ENCODE results near the gene CDK16.
A peak's percentile ranks its signal among the peaks of the same experiment; 100 is the strongest.

The CDK16 gene

GRCh38 chrX:47278691-47279090 lies 60.2 kb downstream of the CDK16 start:
- TF ChIP-seq, protein P1, sequence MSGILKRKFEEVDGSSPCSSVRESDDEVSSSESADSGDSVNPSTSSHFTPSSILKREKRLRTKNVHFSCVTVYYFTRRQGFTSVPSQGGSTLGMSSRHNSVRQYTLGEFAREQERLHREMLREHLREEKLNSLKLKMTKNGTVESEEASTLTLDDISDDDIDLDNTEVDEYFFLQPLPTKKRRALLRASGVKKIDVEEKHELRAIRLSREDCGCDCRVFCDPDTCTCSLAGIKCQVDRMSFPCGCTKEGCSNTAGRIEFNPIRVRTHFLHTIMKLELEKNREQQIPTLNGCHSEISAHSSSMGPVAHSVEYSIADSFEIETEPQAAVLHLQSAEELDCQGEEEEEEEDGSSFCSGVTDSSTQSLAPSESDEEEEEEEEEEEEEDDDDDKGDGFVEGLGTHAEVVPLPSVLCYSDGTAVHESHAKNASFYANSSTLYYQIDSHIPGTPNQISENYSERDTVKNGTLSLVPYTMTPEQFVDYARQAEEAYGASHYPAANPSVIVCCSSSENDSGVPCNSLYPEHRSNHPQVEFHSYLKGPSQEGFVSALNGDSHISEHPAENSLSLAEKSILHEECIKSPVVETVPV (CRISPR knock-in tag; IDR thresholded peaks at IDR 0.05) = no peak
- no peak for TF ChIP-seq PPARA (CRISPR knock-in tag; IDR thresholded peaks at IDR 0.05; ENCODE audit: borderline replicate concordance)
- no peak for TF ChIP-seq ESRRG (CRISPR knock-in tag; IDR thresholded peaks at IDR 0.05)
- no peak for TF ChIP-seq TSHZ2 (CRISPR knock-in tag; IDR thresholded peaks at IDR 0.05)
- no peak for TF ChIP-seq PATZ1 (CRISPR knock-in tag; IDR thresholded peaks at IDR 0.05; ENCODE audit: borderline replicate concordance)
- TF ChIP-seq ISL1 (CRISPR knock-in tag; IDR thresholded peaks at IDR 0.05) = no peak
- TF ChIP-seq ZC3H10 (CRISPR knock-in tag; IDR thresholded peaks at IDR 0.05) = no peak
- TF ChIP-seq CSDC2 (CRISPR knock-in tag; IDR thresholded peaks at IDR 0.05) = no peak
- no peak for TF ChIP-seq ZFP30 (CRISPR knock-in tag; IDR thresholded peaks at IDR 0.05)
- ATAC-seq = peak; percentile 80

All from SK-N-SH treated with all-trans-retinoic acid at 6 μM for 48 hours (cell line).